SK-N-SH (cell line): ENCODE measurements around the gene SLC17A9. TPM values are rescaled to one million over a fixed set of nuclear protein-coding genes. Genes with fewer than 3 reads are reported as not detected.
"Not testable (repeated sequence)": the region's sequence is repeated elsewhere in the genome, so short reads cannot be mapped to it uniquely, and the experiment has no call there.

ENCODE experiments used
- CTCF ChIA-PET: fragments of 300-600, 350-600 bp; formaldehyde crosslinking; extraction: SDS; loops from one replicate; lab custom pipeline; 2021; lab: Yijun Ruan, JAX
- POLR2A ChIA-PET: fragments of 350-600 bp; sonication (Branson Sonifier 250); formaldehyde crosslinking; extraction: SDS; loops from one replicate; lab custom pipeline; 2020; ENCODE audit warnings: antibody characterized with exemption, inconsistent platforms; lab: Yijun Ruan, JAX
- DNase-seq: peaks from one replicate; pipeline ENCODE4 v3.0.0; 2012
- H2AFZ ChIP-seq: fragments of 200-600 bp; sonication (generic); 2 replicates; pipeline ENCODE4 v1.8.1; 2016; ENCODE audit warnings: antibody characterized with exemption, mild to moderate bottlenecking, low read depth
- H3F3A ChIP-seq: fragments of 200-600 bp; sonication (generic); replicated peaks from 2 replicates; pipeline ENCODE3; 2016; ENCODE audit warnings: antibody characterized with exemption, mild to moderate bottlenecking; ENCODE audit not compliant: insufficient read depth
- H3K27ac ChIP-seq, 2 experiments: fragments of 200-500 bp in 1 of 2; fragments of 200-600 bp in 1 of 2; sonication (Bioruptor generic) in 1 of 2; sonication (generic), shearing (Covaris generic) in 1 of 2; 2 replicates each; pipeline versions ENCODE4 v1.5.1 to v1.6.1; 2014 to 2016; ENCODE audit warnings: low read depth in 2 of 2, inconsistent platforms in 1 of 2, low read length in 1 of 2, mild to moderate bottlenecking in 1 of 2, mixed read lengths in 1 of 2
- H3K27me3 ChIP-seq: fragments of 200-600 bp; sonication (generic), shearing (Covaris generic); 2 replicates; pipeline ENCODE4 v1.6.1; 2016; ENCODE audit warnings: mixed run types; ENCODE audit not compliant: insufficient read depth
- H3K36me3 ChIP-seq, 2 experiments: fragments of 200-500 bp in 1 of 2; fragments of 200-600 bp in 1 of 2; sonication (Bioruptor generic) in 1 of 2; sonication (generic) in 1 of 2; replicated peaks in 1 of 2; 2 replicates each; pipeline versions ENCODE3 to v1.5.1; 2014 to 2016; ENCODE audit warnings: low read length in 1 of 2, mild to moderate bottlenecking in 1 of 2; ENCODE audit not compliant: insufficient read depth in 2 of 2, control insufficient read depth in 1 of 2
- H3K4me1 ChIP-seq, 2 experiments: fragments of 200-500 bp in 1 of 2; fragments of 200-600 bp in 1 of 2; sonication (Bioruptor generic) in 1 of 2; sonication (generic), shearing (Covaris generic) in 1 of 2; 2 replicates each; pipeline versions ENCODE4 v1.5.1 to v1.6.1; 2014 to 2016; ENCODE audit warnings: low read depth in 1 of 2, low read length in 1 of 2, mixed run types in 1 of 2; ENCODE audit not compliant: insufficient read depth in 2 of 2, control insufficient read depth in 1 of 2
- H3K4me2 ChIP-seq: fragments of 200-600 bp; sonication (generic), shearing (Covaris generic); 2 replicates; pipeline ENCODE4 v1.6.1; 2017; ENCODE audit warnings: mixed run types
- H3K4me3 ChIP-seq, 2 experiments: fragments of 200-500 bp in 1 of 2; fragments of 200-600 bp in 1 of 2; sonication (Bioruptor generic) in 1 of 2; sonication (generic), shearing (Covaris generic) in 1 of 2; 2 replicates each; pipeline versions ENCODE4 v1.5.1 to v1.8.1; 2014 to 2016; ENCODE audit warnings: low read depth in 2 of 2, inconsistent platforms in 1 of 2, low read length in 1 of 2, mild to moderate bottlenecking in 1 of 2, mixed read lengths in 1 of 2, moderate library complexity in 1 of 2
- H3K79me2 ChIP-seq: fragments of 200-600 bp; sonication (generic); 2 replicates; pipeline ENCODE4 v1.8.1; 2017; ENCODE audit warnings: mild to moderate bottlenecking; ENCODE audit not compliant: insufficient read depth
- H3K9ac ChIP-seq: fragments of 200-600 bp; sonication (generic); 2 replicates; pipeline ENCODE4 v1.6.1; 2017; ENCODE audit warnings: mixed run types
- H3K9me2 ChIP-seq: fragments of 200-600 bp; sonication (generic); 2 replicates; pipeline ENCODE4 v1.6.1; 2017; ENCODE audit warnings: mixed run types
- H3K9me3 ChIP-seq: fragments of 200-600 bp; sonication (generic); 2 replicates; pipeline ENCODE4 v1.6.1; 2017; ENCODE audit warnings: mixed run types, mild to moderate bottlenecking, moderate library complexity
- H4K20me1 ChIP-seq: fragments of 200-600 bp; sonication (generic); 2 replicates; pipeline ENCODE4 v1.6.1; 2017; ENCODE audit warnings: mild to moderate bottlenecking, mixed run types; ENCODE audit not compliant: insufficient read depth
- CTCF ChIP-seq: fragments of 200-600 bp; sonication (generic); IDR thresholded peaks from 2 replicates; pipeline ENCODE4 v1.6.1; 2017; ENCODE audit warnings: antibody characterized with exemption, mild to moderate bottlenecking, moderate library complexity
- ELF1 ChIP-seq: IDR thresholded peaks from 2 replicates; pipeline ENCODE4 v1.4.0; 2012
- FOSL2 ChIP-seq: IDR thresholded peaks from 2 replicates; pipeline ENCODE4 v1.4.0; 2012; ENCODE audit warnings: low read depth, mild to moderate bottlenecking, moderate library complexity, borderline replicate concordance
- FOXJ3 ChIP-seq: sonication (generic); formaldehyde crosslinking; IDR thresholded peaks from 2 replicates; pipeline ENCODE4 v1.5.1; 2020; ENCODE audit warnings: mild to moderate bottlenecking, missing genetic modification reagents
- GABPA ChIP-seq: IDR thresholded peaks from 2 replicates; pipeline ENCODE4 v1.4.0; 2012; ENCODE audit warnings: low read depth, mild to moderate bottlenecking
- JUND ChIP-seq: IDR thresholded peaks from 2 replicates; pipeline ENCODE4 v1.4.0; 2012
- NRF1 ChIP-seq: IDR thresholded peaks from 2 replicates; pipeline ENCODE4 v1.6.1; 2012; ENCODE audit warnings: low read depth, mild to moderate bottlenecking, low read length
- PBX3 ChIP-seq: IDR thresholded peaks from 2 replicates; pipeline ENCODE4; 2012
- RFX5 ChIP-seq: IDR thresholded peaks from 2 replicates; pipeline ENCODE4 v1.6.1; 2012; ENCODE audit warnings: mild to moderate bottlenecking, improper control_type of control experiment, low read length
- RXRA ChIP-seq: IDR thresholded peaks from 2 replicates; pipeline ENCODE4 v1.4.0; 2012; ENCODE audit warnings: low read depth, mild to moderate bottlenecking, borderline replicate concordance
- SIN3A ChIP-seq: IDR thresholded peaks from 2 replicates; pipeline ENCODE4 v1.6.1; 2012; ENCODE audit warnings: low read depth, mild to moderate bottlenecking, low read length, moderate library complexity, borderline replicate concordance
- TEAD4 ChIP-seq: IDR thresholded peaks from 2 replicates; pipeline ENCODE4 v1.4.0; 2012; ENCODE audit warnings: mild to moderate bottlenecking, borderline replicate concordance; ENCODE audit not compliant: insufficient read depth
- ZBTB33 ChIP-seq: IDR thresholded peaks from 2 replicates; pipeline ENCODE4 v1.4.0; 2012; ENCODE audit warnings: low read depth, borderline replicate concordance
- WGBS: methylation state at CpG from one replicate; pipeline ENCODE4 v1.1.6; 2017; ENCODE audit warnings: low lambda C conversion rate; 5-methylcytosine and 5-hydroxymethylcytosine counted together
- polyA plus RNA-seq, 3 experiments: library from polyadenylated mRNA; depleted of rRNA; stranded (reverse); fragments of >200 nt; gene quantifications; 2 replicates each; pipeline ENCODE4 v1.2.3, GENCODE V29; 2012

Gene SLC17A9
- polyA plus RNA-seq, 1 of the 3 experiments (the other 2 are of a cell fraction) = not detected

- Histone ChIP-seq H4K20me1 (peaks cover 80% of the 10 kb centered on the region), H2AFZ (no peak overlapping the region), H3K4me1 (peaks cover 26 to 42% of the 10 kb centered on the region in 2 experiments; a peak in 3 of 4 replicates), H3K9me3 (no peaks in the 10 kb centered on the region), H3K4me3 (no peak overlapping the region), H3K27ac (peak overlapping the region in 1 of 2 experiments; percentile 86; a peak in 2 of 4 replicates), H3K36me3 (no peaks in the 10 kb centered on the region), H3K9me2 (no peaks in the 10 kb centered on the region), H3K9ac (no peak overlapping the region), H3K79me2 (peaks cover 97% of the 10 kb centered on the region), H3F3A (peaks cover 12% of the 10 kb centered on the region), H3K4me2 (peak overlapping the region; percentile 85; the same call in 1 of the 2 replicates), H3K27me3 (no peaks in the 10 kb centered on the region)
- DNase-seq = no peak
- TF ChIP-seq SIN3A (no peak), FOXJ3 (no peak), PBX3 (no peak), NRF1 (no peak), CTCF (no peak), ELF1 (no peak), TEAD4 (no peak), RFX5 (no peak), RXRA (no peak), JUND (no peak), GABPA (no peak), ZBTB33 (no peak)
- ChIA-PET POLR2A (no interaction called here), CTCF (interaction anchor here (1.1 to 17.1 kb wide), 4 partner anchors 12 to 28 kb away, joined by 3 to 181 read pairs (median 88); partner anchors contain the start of gene GID8)
- WGBS = 91% methylated on average over 13 of the region's 14 CpGs
Measured at GRCh38 chr20:62922451-62922921, 30.0 kb upstream of the SLC17A9 start.

- peak overlapping the region; percentile 85 for H3K4me2 ChIP-seq
- POLR2A ChIA-PET, H3K4me3 ChIP-seq, H3K36me3 ChIP-seq, H3K27me3 ChIP-seq, H3K9ac ChIP-seq, H3K9me3 ChIP-seq, H2AFZ ChIP-seq, H3K9me2 ChIP-seq, DNase-seq: not testable (repeated sequence)
- WGBS = 60% methylated on average over 17 of the region's 17 CpGs
- H3F3A ChIP-seq = peaks cover 17% of the 10 kb centered on the region
- peaks cover 26 to 42% of the 10 kb centered on the region in 2 experiments; a peak in 3 of 4 replicates for H3K4me1 ChIP-seq
- CTCF ChIA-PET = interaction anchor here (1.1 to 17.1 kb wide), 4 partner anchors 13 to 29 kb away, joined by 3 to 181 read pairs (median 88); partner anchors contain the start of gene GID8
- peaks cover 97% of the 10 kb centered on the region for H3K79me2 ChIP-seq
- H4K20me1 ChIP-seq = peaks cover 73% of the 10 kb centered on the region
- 0 out of 2 replicates have a peak, but pooled peaks have one; percentile 24 for TF ChIP-seq TEAD4
- peak; percentile 56 for TF ChIP-seq JUND
- TF ChIP-seq FOSL2 = peak; percentile 48; the same call in 1 of the 2 replicates
- H3K27ac ChIP-seq = peak overlapping the region in 1 of 2 experiments; percentile 86; a peak in 2 of 4 replicates
Measured at GRCh38 chr20:62923059-62923668, 29.3 kb upstream of the SLC17A9 start.
